ENCODE measurements around the gene PPP1CC. TPM values are rescaled to one million over a fixed set of nuclear protein-coding genes. Genes with fewer than 3 reads are reported as not detected.
A peak's percentile ranks its signal among the peaks of the same experiment; 100 is the strongest.

The PPP1CC gene
- total and polyA plus RNA-seq, 8 donors: 86.8 to 208 (median 183) TPM

DNA sequence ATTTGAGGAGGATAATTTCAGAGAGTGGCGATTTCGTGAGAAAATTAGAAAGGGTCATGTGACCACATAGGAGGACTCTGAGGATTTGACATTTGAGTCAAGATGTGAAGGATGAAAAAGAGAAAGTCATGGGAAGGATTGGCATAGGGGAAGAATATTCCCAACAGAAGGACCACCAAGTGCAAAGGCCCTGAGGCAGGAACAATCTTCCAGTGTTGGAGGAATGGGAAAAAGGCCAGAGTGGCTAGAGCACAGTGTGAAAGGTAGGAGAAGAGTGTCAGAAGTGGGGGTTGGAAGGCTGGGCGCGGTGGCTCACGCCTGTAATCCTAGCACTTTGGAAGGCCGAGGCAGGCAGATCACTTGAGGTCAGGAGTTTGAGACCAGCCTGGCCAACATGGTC, 3.9 kb upstream of the PPP1CC start:
- Histone ChIP-seq H3K36me3 (no peaks in the 10 kb centered on the region), H3K9me3 (no peaks in the 10 kb centered on the region), H3K27ac (no peak overlapping the region), H3K27me3 (no peaks in the 10 kb centered on the region), H3K4me1 (peaks cover 0 to 12% of the 10 kb centered on the region in 2 donors), H3K4me3 (no peak overlapping the region)
- no peak for ATAC-seq
- no peak for DNase-seq
- intact Hi-C loops (cut with DNase I): no loop called here
- TF ChIP-seq, protein P1, sequence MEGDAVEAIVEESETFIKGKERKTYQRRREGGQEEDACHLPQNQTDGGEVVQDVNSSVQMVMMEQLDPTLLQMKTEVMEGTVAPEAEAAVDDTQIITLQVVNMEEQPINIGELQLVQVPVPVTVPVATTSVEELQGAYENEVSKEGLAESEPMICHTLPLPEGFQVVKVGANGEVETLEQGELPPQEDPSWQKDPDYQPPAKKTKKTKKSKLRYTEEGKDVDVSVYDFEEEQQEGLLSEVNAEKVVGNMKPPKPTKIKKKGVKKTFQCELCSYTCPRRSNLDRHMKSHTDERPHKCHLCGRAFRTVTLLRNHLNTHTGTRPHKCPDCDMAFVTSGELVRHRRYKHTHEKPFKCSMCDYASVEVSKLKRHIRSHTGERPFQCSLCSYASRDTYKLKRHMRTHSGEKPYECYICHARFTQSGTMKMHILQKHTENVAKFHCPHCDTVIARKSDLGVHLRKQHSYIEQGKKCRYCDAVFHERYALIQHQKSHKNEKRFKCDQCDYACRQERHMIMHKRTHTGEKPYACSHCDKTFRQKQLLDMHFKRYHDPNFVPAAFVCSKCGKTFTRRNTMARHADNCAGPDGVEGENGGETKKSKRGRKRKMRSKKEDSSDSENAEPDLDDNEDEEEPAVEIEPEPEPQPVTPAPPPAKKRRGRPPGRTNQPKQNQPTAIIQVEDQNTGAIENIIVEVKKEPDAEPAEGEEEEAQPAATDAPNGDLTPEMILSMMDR (IDR thresholded peaks at IDR 0.05): no peak

DNA sequence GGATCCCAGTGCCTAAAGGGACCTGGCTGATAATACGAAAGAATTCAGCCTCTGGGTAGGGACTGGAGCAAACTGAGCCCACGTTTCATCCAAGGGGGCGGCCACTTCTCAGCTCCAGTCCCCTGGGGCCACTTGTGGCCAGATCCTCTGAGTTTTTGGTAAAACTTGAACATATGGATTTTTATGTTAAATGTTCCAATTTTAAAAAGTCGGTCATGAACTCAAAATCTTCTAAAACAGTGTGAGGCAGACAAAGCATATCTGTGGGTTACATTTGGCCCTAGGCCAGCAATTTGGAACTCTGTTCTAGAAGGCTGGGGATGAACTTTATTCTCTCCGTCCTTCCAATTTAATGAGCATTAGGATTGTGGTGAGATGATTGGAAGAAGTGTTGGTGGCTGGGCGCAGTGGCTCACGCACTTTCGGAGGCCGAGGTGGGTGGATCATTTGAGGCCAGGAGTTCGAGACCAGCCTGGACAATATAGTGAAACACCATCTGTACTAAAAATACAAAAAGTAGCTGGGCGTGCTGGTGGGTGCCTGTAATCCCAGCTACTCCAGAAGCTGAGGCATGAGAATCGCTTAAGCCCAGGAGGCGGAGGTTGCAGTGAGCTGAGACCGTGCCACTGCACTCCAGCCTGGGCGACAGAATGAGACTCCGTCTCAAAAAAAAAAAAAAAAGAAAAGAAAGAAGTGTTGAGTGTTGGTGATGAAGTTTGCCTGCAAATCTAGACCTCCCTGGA, 3.0 kb upstream of the PPP1CC start:
- TF ChIP-seq, protein P1 (IDR thresholded peaks at IDR 0.05): no peak
- Histone ChIP-seq H3K36me3 (no peaks in the 10 kb centered on the region), H3K27ac (no peak overlapping the region), H3K9me3 (no peaks in the 10 kb centered on the region), H3K27me3 (no peaks in the 10 kb centered on the region), H3K4me3 (no peak overlapping the region), H3K4me1 (peaks cover 5 to 20% of the 10 kb centered on the region in 2 donors)
- no peak for ATAC-seq
- DNase-seq: no peak
- intact Hi-C loops (cut with DNase I): no loop called here

DNA sequence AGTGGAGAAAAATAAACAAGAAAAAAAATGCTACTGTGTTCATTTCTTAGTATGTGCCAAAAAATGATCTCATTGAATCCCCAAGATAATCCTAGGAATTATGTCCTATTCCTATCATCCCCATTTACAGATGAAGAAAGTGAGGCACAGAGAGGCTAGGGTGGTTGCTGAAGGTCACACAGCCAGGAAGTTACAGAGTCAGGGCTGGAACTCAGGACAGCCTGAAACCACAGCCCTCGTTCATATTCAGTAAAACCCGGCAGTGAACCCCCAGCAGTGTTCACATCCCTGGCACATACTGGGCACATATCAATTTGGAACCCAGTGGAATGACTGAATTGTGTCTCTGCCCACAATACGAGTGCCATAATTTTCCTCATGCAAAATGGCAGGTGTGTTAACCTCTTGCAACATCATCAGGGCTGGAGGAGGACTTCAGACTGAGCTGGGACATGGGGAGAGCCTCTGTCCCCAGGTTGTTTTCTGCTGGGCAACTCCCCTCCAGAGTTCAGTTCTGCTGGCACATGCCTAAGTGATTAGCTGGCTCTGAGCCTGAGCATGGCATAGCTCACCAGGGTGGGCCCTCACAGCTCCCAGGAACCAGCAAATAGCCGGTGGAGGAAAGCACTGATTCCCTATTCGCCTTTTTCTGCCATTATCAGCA, 2.0 kb upstream of the PPP1CC start:
- Histone ChIP-seq H3K4me1 (peaks cover 15 to 30% of the 10 kb centered on the region in 2 donors), H3K36me3 (no peaks in the 10 kb centered on the region), H3K4me3 (no peak overlapping the region), H3K27ac (peak overlapping the region in 1 of 2 donors; percentile 13), H3K27me3 (no peaks in the 10 kb centered on the region), H3K9me3 (no peaks in the 10 kb centered on the region)
- TF ChIP-seq, protein P1 (IDR thresholded peaks at IDR 0.05): no peak
- ATAC-seq (no peak), DNase-seq (no peak)
- intact Hi-C loops (cut with DNase I): no loop called here

DNA sequence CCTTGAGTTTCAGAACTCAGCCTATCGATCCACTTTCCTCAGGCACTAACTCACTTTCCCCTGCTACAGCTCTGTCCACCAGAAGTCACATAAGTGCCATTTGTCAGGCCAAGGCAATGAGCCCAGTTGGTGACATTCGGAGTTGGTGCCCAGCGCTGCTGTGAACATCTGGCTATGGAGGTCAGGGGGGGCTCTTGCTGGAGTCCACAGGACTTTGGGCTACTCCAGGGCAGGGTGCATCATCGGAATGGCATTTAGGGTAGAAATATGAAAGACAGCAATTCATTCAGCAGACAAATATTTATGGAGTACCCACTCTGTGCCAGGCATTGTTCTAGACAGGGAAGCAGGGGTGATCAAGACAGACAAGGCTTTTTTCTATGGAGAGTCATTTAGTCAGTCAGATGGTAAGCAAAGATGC, 1.5 kb upstream of the PPP1CC start:
- no peak for DNase-seq
- no peaks in the 10 kb centered on the region for H3K9me3 ChIP-seq
- ATAC-seq: no peak
- peaks cover 20 to 36% of the 10 kb centered on the region in 2 donors for H3K4me1 ChIP-seq
- intact Hi-C loops (cut with DNase I): no loop called here
- no peaks in the 10 kb centered on the region for H3K36me3 ChIP-seq
- H3K27ac ChIP-seq: peak overlapping the region in 1 of 2 donors; percentile 13
- H3K27me3 ChIP-seq: no peaks in the 10 kb centered on the region
- TF ChIP-seq, protein P1 (IDR thresholded peaks at IDR 0.05): no peak
- no peak overlapping the region for H3K4me3 ChIP-seq

DNA sequence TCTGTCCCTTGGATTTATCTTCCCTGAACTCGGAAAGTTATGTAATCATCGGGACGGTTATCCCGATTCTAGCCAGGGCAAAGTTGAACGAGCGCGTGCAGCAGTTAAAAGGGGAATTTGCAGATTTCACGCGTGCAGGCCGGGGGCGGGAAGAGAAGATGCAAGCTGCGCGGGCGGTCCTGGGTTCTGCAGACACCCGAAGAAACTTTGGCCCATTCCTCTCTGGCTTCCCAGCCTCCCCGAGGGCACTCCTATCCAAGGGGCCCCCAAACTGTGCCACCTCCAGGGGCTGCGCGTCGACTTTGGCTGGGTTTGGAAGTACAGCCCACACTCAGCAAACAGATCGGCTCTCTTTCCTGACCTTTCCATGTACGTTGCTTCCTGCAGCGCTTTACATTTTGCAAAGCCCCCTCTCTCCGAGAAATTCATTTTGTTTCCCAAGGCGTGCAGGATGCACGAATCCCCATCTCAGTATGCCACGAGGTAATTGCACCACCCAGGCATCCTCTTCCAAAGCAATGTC, 941 bp upstream of the PPP1CC start:
- TF ChIP-seq, protein P1 (IDR thresholded peaks at IDR 0.05): no peak
- peak overlapping the region; percentile 98 to 99 for H3K4me3 ChIP-seq
- intact Hi-C loops (cut with DNase I): no loop called here
- no peaks in the 10 kb centered on the region for H3K27me3 ChIP-seq
- DNase-seq (peak in 3 of 4 donors; percentile 30 to 78 (median 66)), ATAC-seq (peak; percentile 20)
- H3K27ac ChIP-seq: peak overlapping the region in 1 of 2 donors; percentile 91
- H3K9me3 ChIP-seq: no peaks in the 10 kb centered on the region
- peaks cover 22 to 41% of the 10 kb centered on the region in 2 donors for H3K4me1 ChIP-seq
- no peaks in the 10 kb centered on the region for H3K36me3 ChIP-seq
